GM10266 (cell line): ENCODE data around the gene XPNPEP3.

ENCODE experiments used
- DNase-seq: peaks from one replicate; pipeline ENCODE4 v3.0.0; 2012; ENCODE audit errors: extremely low spot score
- TF ChIP-seq, protein P1 (sequence below): IDR thresholded peaks from 2 replicates; pipeline ENCODE4 v1.5.1; 2012; ENCODE audit warnings: mild to moderate bottlenecking, low read depth; ENCODE audit not compliant: control insufficient read depth, insufficient read depth; ENCODE audit errors: missing control alignments

Gene XPNPEP3

GRCh38 chr22:40951795-40952605, 95.1 kb downstream of the XPNPEP3 start:
- TF ChIP-seq, protein P1, sequence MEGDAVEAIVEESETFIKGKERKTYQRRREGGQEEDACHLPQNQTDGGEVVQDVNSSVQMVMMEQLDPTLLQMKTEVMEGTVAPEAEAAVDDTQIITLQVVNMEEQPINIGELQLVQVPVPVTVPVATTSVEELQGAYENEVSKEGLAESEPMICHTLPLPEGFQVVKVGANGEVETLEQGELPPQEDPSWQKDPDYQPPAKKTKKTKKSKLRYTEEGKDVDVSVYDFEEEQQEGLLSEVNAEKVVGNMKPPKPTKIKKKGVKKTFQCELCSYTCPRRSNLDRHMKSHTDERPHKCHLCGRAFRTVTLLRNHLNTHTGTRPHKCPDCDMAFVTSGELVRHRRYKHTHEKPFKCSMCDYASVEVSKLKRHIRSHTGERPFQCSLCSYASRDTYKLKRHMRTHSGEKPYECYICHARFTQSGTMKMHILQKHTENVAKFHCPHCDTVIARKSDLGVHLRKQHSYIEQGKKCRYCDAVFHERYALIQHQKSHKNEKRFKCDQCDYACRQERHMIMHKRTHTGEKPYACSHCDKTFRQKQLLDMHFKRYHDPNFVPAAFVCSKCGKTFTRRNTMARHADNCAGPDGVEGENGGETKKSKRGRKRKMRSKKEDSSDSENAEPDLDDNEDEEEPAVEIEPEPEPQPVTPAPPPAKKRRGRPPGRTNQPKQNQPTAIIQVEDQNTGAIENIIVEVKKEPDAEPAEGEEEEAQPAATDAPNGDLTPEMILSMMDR, result no peak
- peak; percentile 24 for DNase-seq

DNA sequence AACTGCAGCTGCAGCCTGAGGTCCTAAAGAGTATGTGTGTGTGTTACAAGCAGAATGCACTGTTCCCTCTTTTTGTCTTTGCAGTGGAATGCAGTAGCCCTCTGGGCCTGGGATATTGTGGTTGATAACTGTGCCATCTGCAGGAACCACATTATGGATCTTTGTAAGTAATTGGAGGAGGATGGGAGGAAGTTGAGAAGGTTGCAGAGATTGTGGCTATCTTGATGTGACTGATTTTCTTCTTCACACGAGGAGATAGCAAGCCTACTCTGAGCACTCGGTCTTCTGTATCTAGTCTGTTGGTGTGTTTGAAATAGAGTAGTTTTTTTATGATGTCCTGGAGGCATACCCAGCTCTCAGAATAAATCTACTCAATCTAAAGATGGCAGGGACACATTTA, 96.5 kb downstream of the XPNPEP3 start:
- TF ChIP-seq, protein P1, result no peak
- DNase-seq, result no peak

DNA sequence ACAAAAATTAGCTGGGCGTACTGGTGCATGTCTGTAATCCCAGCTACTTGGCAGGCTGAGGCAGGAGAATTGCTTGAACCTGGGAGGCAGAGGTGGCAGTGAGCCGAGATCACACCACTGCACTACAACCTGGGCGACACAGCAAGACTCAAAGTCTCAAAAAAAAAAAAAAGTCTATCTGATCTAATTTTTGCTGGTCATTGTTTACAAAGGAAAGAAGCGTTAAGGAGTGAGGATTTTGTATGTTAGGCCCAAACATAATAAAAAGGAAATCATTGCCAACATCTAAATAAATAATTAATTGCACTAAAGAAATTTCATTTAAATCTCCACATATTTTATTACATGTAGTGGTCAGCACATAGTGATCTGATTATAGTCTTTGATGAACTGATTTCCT, 97.2 kb downstream of the XPNPEP3 start:
- TF ChIP-seq, protein P1, result no peak
- DNase-seq, result no peak

- TF ChIP-seq, protein P1, result no peak
- DNase-seq, result no peak
Measured at GRCh38 chr22:40955571-40955970, 98.6 kb downstream of the XPNPEP3 start.

DNA sequence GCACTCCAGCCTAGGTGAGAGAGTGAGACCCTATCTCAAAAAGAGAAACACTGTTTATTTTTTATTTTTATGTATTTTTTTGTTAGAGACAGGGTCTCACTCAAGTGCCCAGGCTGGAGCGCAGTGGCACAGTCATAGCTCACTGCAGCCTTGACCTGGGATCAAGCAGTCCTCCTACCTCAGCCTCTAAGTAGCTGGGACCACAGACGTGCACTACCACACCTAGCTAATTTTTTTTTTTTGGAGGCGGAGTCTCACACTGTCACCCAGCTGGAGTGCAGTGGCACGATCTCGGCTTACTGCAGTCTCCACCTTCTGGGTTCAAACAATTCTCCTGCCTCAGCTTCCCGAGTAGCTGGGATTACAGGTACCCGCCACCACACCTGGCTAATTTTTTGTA, 100.7 kb downstream of the XPNPEP3 start:
- no peak for DNase-seq
- TF ChIP-seq, protein P1, result no peak

- DNase-seq, result no peak
- TF ChIP-seq, protein P1, result no peak
Measured at GRCh38 chr22:40958299-40958698, 101.4 kb downstream of the XPNPEP3 start.

- DNase-seq, result no peak
- TF ChIP-seq, protein P1, result no peak
Measured at GRCh38 chr22:40960145-40960544, 103.2 kb downstream of the XPNPEP3 start.
